Esophagus muscularis mucosa (tissue), 4 donors: ENCODE data around the gene SAMD4A. TPM values are rescaled to one million over a fixed set of nuclear protein-coding genes. Genes with fewer than 3 reads are reported as not detected.

ENCODE experiments used
- DNase-seq: peaks from one replicate; pipeline ENCODE4 v3.0.0-alpha.2; 2017; ENCODE audit errors: extremely low spot score
- H3K27ac ChIP-seq, 4 donors: fragments of 200-600 bp; sonication (generic); replicated peaks in 1 of 4; 1 replicate in 3 of 4; 2 replicates in 1 of 4; pipeline ENCODE4 v1.5.1; 2016 to 2019; ENCODE audit warnings: mild to moderate bottlenecking in 1 of 4
- H3K27me3 ChIP-seq, 4 donors: fragments of 200-600 bp; sonication (generic); one replicate each; pipeline versions ENCODE4 v1.5.1 to v1.6.0; 2016 to 2019
- H3K36me3 ChIP-seq, 4 donors: fragments of 200-600 bp; sonication (generic); one replicate each; pipeline ENCODE4 v1.5.1; 2016 to 2019
- H3K4me1 ChIP-seq, 4 donors: fragments of 200-600 bp; sonication (generic); one replicate each; pipeline ENCODE4 v1.5.1; 2016 to 2019
- H3K4me3 ChIP-seq, 4 donors: fragments of 200-600 bp; sonication (generic); 1 replicate in 2 of 4; 2 replicates in 2 of 4; pipeline ENCODE4 v1.5.1; 2016 to 2019; ENCODE audit warnings: mild to moderate bottlenecking in 4 of 4, moderate library complexity in 1 of 4
- H3K9me3 ChIP-seq, 4 donors: fragments of 200-600 bp; sonication (generic); 1 replicate in 3 of 4; 2 replicates in 1 of 4; pipeline ENCODE4 v1.5.1; 2016 to 2019
- EP300 ChIP-seq: sonication (generic); formaldehyde crosslinking; IDR thresholded peaks from one replicate; pipeline ENCODE4 v1.6.1; 2017; ENCODE audit warnings: antibody characterized with exemption
- POLR2A ChIP-seq: fragments of 450-650 bp; IDR thresholded peaks from one replicate; pipeline ENCODE4 v1.6.1; 2017; ENCODE audit warnings: antibody characterized with exemption, moderate library complexity, mild to moderate bottlenecking, low read depth
- POLR2AphosphoS5 ChIP-seq, 2 donors: sonication (generic); formaldehyde crosslinking; IDR thresholded peaks; one replicate each; pipeline ENCODE4 v1.6.1; 2017; ENCODE audit warnings: antibody characterized with exemption in 2 of 2
- WGBS: methylation state at CpG from one replicate; pipeline ENCODE4 v1.1.5; 2018; 5-methylcytosine and 5-hydroxymethylcytosine counted together
- intact Hi-C: fragments of 100-400 bp; cut with DNase I; formaldehyde crosslinking; loops from one replicate; pipeline ENCODE4 v1.15.1; 2023
- total RNA-seq, 4 donors: library from RNA; depleted of rRNA; stranded (reverse); fragments of >200 nt; gene quantifications; one replicate each; pipeline versions ENCODE4 v1.1.0 to v1.2.1, GENCODE V29; 2016
- TF ChIP-seq, protein P1 (sequence below), 3 experiments: fragments of 200-600 bp in 2 of 3; fragments of 450-650 bp in 1 of 3; sonication (generic) in 2 of 3; IDR thresholded peaks; one replicate each; pipeline ENCODE4 v1.5.1; 2017 to 2019; ENCODE audit warnings: antibody characterized with exemption in 3 of 3, mild to moderate bottlenecking in 2 of 3, moderate library complexity in 1 of 3

SAMD4A gene
- total RNA-seq, 4 donors from 2014 or later: 76.8 to 123 (median 97.0) TPM

DNA sequence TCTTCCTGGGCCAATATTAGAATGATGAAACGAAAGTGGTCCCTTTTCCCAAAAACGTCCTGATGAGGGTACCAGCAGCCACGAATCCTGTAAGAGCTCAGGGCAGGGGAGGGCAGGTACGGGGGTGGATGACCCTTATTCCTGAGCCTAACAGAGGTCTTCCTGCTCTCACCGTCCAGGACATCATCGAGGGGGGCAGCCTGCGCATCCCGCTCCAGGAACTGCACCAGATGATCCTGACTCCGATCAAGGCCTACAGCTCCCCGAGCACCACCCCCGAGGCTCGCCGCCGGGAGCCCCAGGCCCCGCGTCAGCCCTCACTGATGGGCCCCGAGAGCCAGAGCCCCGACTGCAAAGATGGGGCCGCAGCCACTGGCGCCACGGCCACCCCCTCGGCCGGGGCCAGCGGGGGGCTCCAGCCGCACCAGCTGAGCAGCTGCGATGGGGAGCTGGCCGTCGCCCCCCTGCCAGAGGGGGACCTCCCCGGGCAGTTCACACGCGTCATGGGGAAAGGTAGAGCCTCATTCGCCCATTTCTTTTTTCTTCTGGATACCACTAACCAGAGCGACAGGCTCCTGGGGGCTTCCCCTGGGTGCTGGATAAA lies 193.2 kb downstream of the SAMD4A start:
- Histone ChIP-seq H3K4me1 (peaks cover 3 to 21% (median 13%) of the 10 kb centered on the region in 4 donors), H3K9me3 (no peaks in the 10 kb centered on the region), H3K27ac (no peak overlapping the region), H3K4me3 (no peak overlapping the region), H3K27me3 (no peaks in the 10 kb centered on the region), H3K36me3 (peaks cover 26 to 90% (median 62%) of the 10 kb centered on the region in 4 donors)
- TF ChIP-seq, protein P1, sequence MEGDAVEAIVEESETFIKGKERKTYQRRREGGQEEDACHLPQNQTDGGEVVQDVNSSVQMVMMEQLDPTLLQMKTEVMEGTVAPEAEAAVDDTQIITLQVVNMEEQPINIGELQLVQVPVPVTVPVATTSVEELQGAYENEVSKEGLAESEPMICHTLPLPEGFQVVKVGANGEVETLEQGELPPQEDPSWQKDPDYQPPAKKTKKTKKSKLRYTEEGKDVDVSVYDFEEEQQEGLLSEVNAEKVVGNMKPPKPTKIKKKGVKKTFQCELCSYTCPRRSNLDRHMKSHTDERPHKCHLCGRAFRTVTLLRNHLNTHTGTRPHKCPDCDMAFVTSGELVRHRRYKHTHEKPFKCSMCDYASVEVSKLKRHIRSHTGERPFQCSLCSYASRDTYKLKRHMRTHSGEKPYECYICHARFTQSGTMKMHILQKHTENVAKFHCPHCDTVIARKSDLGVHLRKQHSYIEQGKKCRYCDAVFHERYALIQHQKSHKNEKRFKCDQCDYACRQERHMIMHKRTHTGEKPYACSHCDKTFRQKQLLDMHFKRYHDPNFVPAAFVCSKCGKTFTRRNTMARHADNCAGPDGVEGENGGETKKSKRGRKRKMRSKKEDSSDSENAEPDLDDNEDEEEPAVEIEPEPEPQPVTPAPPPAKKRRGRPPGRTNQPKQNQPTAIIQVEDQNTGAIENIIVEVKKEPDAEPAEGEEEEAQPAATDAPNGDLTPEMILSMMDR (IDR thresholded peaks at IDR 0.05): no peak
- no peak for TF ChIP-seq POLR2A
- TF ChIP-seq EP300: no peak
- TF ChIP-seq POLR2AphosphoS5 (IDR thresholded peaks at IDR 0.05): no peak
- DNase-seq: no peak
- 83% methylated on average over 5 of the region's 33 CpGs for WGBS
- intact Hi-C loops: no loop called here

DNA sequence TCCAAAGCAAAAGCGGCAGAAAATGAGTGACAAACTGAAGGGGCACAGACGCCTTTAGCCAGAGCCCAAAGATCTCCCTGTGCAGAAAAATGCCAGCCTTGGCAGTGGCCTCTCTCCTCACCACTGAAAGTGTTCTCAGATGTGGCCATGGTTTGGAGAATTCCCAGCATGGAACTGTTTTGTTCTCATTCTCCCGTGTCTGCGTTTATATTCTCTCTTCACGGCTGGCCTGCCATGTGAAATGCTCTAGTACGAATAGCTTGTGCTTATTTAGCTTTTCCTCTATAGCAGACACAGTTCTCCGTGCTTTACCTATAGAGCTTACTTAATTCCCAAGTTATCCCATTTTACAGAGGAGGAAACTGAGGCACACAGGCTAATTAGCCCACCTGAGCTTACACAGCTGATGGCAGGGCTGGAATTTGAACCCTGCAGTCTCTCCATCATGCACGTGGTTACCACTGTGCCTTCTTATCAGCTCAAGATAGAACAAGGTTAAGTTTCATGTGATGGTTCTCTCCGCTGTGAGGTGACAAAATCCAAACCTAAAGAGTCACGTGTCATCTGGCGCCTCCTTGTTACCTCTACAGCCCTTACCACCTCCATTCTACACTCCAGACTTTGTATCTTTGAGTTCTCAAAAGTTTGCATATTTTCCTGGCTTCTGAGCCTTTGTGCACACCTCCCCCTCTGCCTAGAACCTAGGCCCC lies 194.1 kb downstream of the SAMD4A start:
- no peaks in the 10 kb centered on the region for H3K9me3 ChIP-seq
- 87% methylated on average over 11 of the region's 11 CpGs for WGBS
- peaks cover 28 to 90% (median 70%) of the 10 kb centered on the region in 4 donors for H3K36me3 ChIP-seq
- no peak for TF ChIP-seq POLR2A
- TF ChIP-seq POLR2AphosphoS5 (IDR thresholded peaks at IDR 0.05): no peak
- no peak for TF ChIP-seq EP300
- TF ChIP-seq, protein P1 (IDR thresholded peaks at IDR 0.05): no peak
- peaks cover 3 to 21% (median 13%) of the 10 kb centered on the region in 4 donors for H3K4me1 ChIP-seq
- H3K4me3 ChIP-seq: no peak overlapping the region
- intact Hi-C loops: no loop called here
- H3K27me3 ChIP-seq: no peaks in the 10 kb centered on the region
- no peak for DNase-seq
- no peak overlapping the region for H3K27ac ChIP-seq

DNA sequence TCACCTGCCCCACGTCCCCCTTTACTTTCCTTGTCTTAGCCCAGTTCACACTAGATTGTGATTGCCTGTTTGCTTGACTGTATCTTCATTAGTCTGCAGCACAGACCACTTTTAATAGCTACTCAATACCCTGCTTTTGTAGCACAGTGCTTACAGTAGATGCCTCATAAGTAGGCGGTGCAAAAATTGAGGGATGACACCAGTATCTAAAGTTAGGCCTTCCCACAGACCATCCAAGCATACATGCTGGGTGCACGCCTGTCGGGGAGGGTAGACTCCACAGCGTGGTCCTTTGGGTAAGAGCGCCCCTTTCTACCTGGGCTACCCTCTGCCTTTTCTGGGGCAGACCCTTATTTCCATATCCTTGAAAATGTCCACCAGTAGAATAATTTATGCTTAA lies 194.9 kb downstream of the SAMD4A start:
- WGBS: 89% methylated on average over 6 of the region's 6 CpGs
- intact Hi-C loops: no loop called here
- no peaks in the 10 kb centered on the region for H3K9me3 ChIP-seq
- TF ChIP-seq, protein P1 (IDR thresholded peaks at IDR 0.05): no peak
- no peak for TF ChIP-seq POLR2AphosphoS5 (IDR thresholded peaks at IDR 0.05)
- no peak for TF ChIP-seq POLR2A
- no peak for TF ChIP-seq EP300
- peaks cover under 1 to 16% (median 7%) of the 10 kb centered on the region in 4 donors for H3K4me1 ChIP-seq
- H3K27ac ChIP-seq: no peak overlapping the region
- no peak overlapping the region for H3K4me3 ChIP-seq
- DNase-seq: no peak
- H3K36me3 ChIP-seq: peaks cover 28 to 91% (median 71%) of the 10 kb centered on the region in 4 donors
- no peaks in the 10 kb centered on the region for H3K27me3 ChIP-seq

DNA sequence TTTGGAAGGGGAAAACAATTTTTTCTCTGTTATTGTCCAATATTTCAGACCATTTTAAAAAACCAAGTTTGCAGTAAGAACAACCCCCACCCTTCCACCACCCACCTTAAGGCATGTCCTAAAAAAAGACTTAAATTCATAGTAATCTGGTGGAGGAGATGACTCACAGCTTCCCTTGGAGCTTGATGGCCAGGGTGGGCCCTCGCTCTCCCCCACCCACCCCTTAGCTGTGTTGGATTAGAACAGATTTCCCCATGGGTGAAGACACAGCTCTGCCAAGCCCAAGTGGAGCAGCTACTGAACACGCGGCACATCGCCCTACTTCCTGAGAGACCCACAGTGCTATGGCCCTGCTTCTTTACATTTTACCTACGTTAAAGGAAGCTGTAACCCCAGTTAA lies 195.4 kb downstream of the SAMD4A start:
- intact Hi-C loops: no loop called here

More for the DNA sequence above, 195.4 kb downstream of the SAMD4A start:
- H3K4me1 ChIP-seq: peaks cover 0 to 13% (median 5%) of the 10 kb centered on the region in 4 donors
- peaks cover 28 to 95% (median 74%) of the 10 kb centered on the region in 4 donors for H3K36me3 ChIP-seq
- H3K4me3 ChIP-seq: no peak overlapping the region
- DNase-seq: no peak
- H3K9me3 ChIP-seq: no peaks in the 10 kb centered on the region
- 77% methylated on average over 5 of the region's 5 CpGs for WGBS
- H3K27me3 ChIP-seq: no peaks in the 10 kb centered on the region
- TF ChIP-seq POLR2A (no peak), POLR2AphosphoS5 (IDR thresholded peaks at IDR 0.05) (no peak), EP300 (no peak)
- TF ChIP-seq, protein P1 (IDR thresholded peaks at IDR 0.05): no peak
- H3K27ac ChIP-seq: no peak overlapping the region
